Right cardiac atrium (tissue), 5 donors: ENCODE results near the gene AOPEP. TPM values are rescaled to one million over a fixed set of nuclear protein-coding genes. Genes with fewer than 3 reads are reported as not detected.
A peak's percentile ranks its signal among the peaks of the same experiment; 100 is the strongest.

Experiments used
- ATAC-seq, 2 donors: fragments of 200-7000 bp; cut with Tn5 transposase; one replicate each; pipeline versions ENCODE4 v1.8.0 to v1.9.1; 2020; ENCODE audit warnings: moderate library complexity in 2 of 2, mild to moderate bottlenecking in 1 of 2
- DNase-seq, 3 donors: peaks; one replicate each; pipeline ENCODE4 v3.0.0-alpha.2; 2020
- H3K27ac ChIP-seq: one replicate; pipeline ENCODE4 v1.5.1; 2013; ENCODE audit warnings: mild to moderate bottlenecking, low read length, control low read depth, moderate library complexity
- H3K27me3 ChIP-seq: one replicate; pipeline ENCODE4 v1.6.1; 2013; ENCODE audit not compliant: control insufficient read depth, insufficient read depth
- H3K4me1 ChIP-seq: one replicate; pipeline ENCODE4 v1.6.1; 2013; ENCODE audit warnings: low read length; ENCODE audit not compliant: control insufficient read depth, insufficient read depth
- H3K4me3 ChIP-seq: one replicate; pipeline ENCODE4 v1.5.1; 2013; ENCODE audit warnings: low read length, control low read depth
- H3K9me3 ChIP-seq: one replicate; pipeline ENCODE4 v1.6.1; 2013; ENCODE audit warnings: low read length; ENCODE audit not compliant: control insufficient read depth
- WGBS: extraction: QIAGEN DNeasy Blood & Tissue Kit; methylation state at CpG from one replicate; pipeline ENCODE4 v1.1.7; 2013; 5-methylcytosine and 5-hydroxymethylcytosine counted together
- intact Hi-C, 4 donors: fragments of 100-400 bp; cut with DNase I; formaldehyde crosslinking; loops; one replicate each; pipeline versions ENCODE4 v1.11.0 to v1.14.0; 2022 to 2023
- polyA plus RNA-seq: library from polyadenylated mRNA; stranded (reverse); fragments of 200-250 nt; gene quantifications from one replicate; pipeline ENCODE4 v1.2.3, GENCODE V29; 2013
- total RNA-seq, 4 donors: library from RNA; stranded (reverse); fragmentation: NEBNext Ultra II Directional; extraction: Animal tissue kit (Norgen Biotek cat#: 25700); gene quantifications; one replicate each; pipeline ENCODE4 v1.2.1, GENCODE V29; 2021
- donor health status: healthy with polysubstance abuse.
- donor health status: DM: no; HTN: yes; CAD: no.
- donor health status: DM: no; HTN: no; CAD: no.
- donor health status: DM: no; HTN: yes; CAD: no; lungs with severe emphysema.
- donor health status: DM: yes; HTN: yes; CAD: no.

The AOPEP gene
- total and polyA plus RNA-seq, 5 donors = 124 to 170 (median 154) TPM

- H3K4me1 ChIP-seq = peaks cover 18% of the 10 kb centered on the region
- ATAC-seq (no peak), DNase-seq (no peak)
- no peak overlapping the region for H3K4me3 ChIP-seq
- no peak overlapping the region for H3K27ac ChIP-seq
- 73% methylated on average over 5 of the region's 5 CpGs for whole genome bisulfite sequencing
- intact Hi-C loops = loop anchor here in 1 of 4 donors (10.0 kb wide), 1 partner anchor 49 kb away; no protein-coding TSS in a partner anchor
- H3K27me3 ChIP-seq = no peaks in the 10 kb centered on the region
- no peaks in the 10 kb centered on the region for H3K9me3 ChIP-seq
Measured at GRCh38 chr9:95053611-95054570, 327.4 kb downstream of the AOPEP start.

GRCh38 chr9:95055334-95055850 is 328.9 kb downstream of the AOPEP start:
- Histone ChIP-seq H3K4me1 (peaks cover 19% of the 10 kb centered on the region), H3K4me3 (peak overlapping the region; percentile 4), H3K27me3 (no peaks in the 10 kb centered on the region), H3K27ac (peak overlapping the region; percentile 83), H3K9me3 (no peaks in the 10 kb centered on the region)
- DNase-seq (no peak), ATAC-seq (peak in 1 of 2 donors; percentile 23)
- 15% methylated on average over 6 of the region's 6 CpGs for WGBS
- intact Hi-C loops = loop anchor here in 1 of 4 donors (10.0 kb wide), 1 partner anchor 51 kb away; no protein-coding TSS in a partner anchor

- DNase-seq (peak in 1 of 3 donors; percentile 63), ATAC-seq (peak; percentile 60 to 73)
- peak overlapping the region; percentile 36 for H3K4me3 ChIP-seq
- no peaks in the 10 kb centered on the region for H3K27me3 ChIP-seq
- peaks cover 23% of the 10 kb centered on the region for H3K4me1 ChIP-seq
- peak overlapping the region; percentile 83 for H3K27ac ChIP-seq
- intact Hi-C loops = loop anchor here in 1 of 4 donors (10.0 kb wide), 1 partner anchor 51 kb away; no protein-coding TSS in a partner anchor
- no peaks in the 10 kb centered on the region for H3K9me3 ChIP-seq
- 30% methylated on average over 15 of the region's 15 CpGs for WGBS
Measured at GRCh38 chr9:95055851-95056551, 329.5 kb downstream of the AOPEP start.

GRCh38 chr9:95057101-95057500 is 330.6 kb downstream of the AOPEP start:
- Histone ChIP-seq H3K4me3 (peak overlapping the region; percentile 36), H3K9me3 (no peaks in the 10 kb centered on the region), H3K27ac (peak overlapping the region; percentile 1), H3K27me3 (no peaks in the 10 kb centered on the region), H3K4me1 (peaks cover 23% of the 10 kb centered on the region)
- intact Hi-C loops = loop anchor here in 1 of 4 donors (10.0 kb wide), 1 partner anchor 52 kb away; no protein-coding TSS in a partner anchor
- DNase-seq = no peak
- WGBS = 29% methylated on average over 10 of the region's 10 CpGs
- no peak for ATAC-seq

- Histone ChIP-seq H3K4me3 (no peak overlapping the region), H3K4me1 (peaks cover 30% of the 10 kb centered on the region), H3K9me3 (no peaks in the 10 kb centered on the region), H3K27ac (peak overlapping the region; percentile 53), H3K27me3 (no peaks in the 10 kb centered on the region)
- no peak for DNase-seq
- 60% methylated on average over 7 of the region's 7 CpGs for whole genome bisulfite sequencing
- no peak for ATAC-seq
- intact Hi-C loops = loop anchor here in 2 of 4 donors (2.0 to 10.0 kb wide), 2 partner anchors 15 to 53 kb away; no protein-coding TSS in a partner anchor
Measured at GRCh38 chr9:95058121-95058785, 331.8 kb downstream of the AOPEP start.

GRCh38 chr9:95058795-95059386 is 332.4 kb downstream of the AOPEP start:
- H3K4me3 ChIP-seq = no peak overlapping the region
- H3K27ac ChIP-seq = no peak overlapping the region
- 64% methylated on average over 7 of the region's 7 CpGs for WGBS
- ATAC-seq (no peak), DNase-seq (no peak)
- no peaks in the 10 kb centered on the region for H3K27me3 ChIP-seq
- peaks cover 30% of the 10 kb centered on the region for H3K4me1 ChIP-seq
- no peaks in the 10 kb centered on the region for H3K9me3 ChIP-seq
- intact Hi-C loops = loop anchor here in 2 of 4 donors (2.0 to 10.0 kb wide), 2 partner anchors 14 to 54 kb away; no protein-coding TSS in a partner anchor

GRCh38 chr9:95060234-95060633 is 333.7 kb downstream of the AOPEP start:
- Histone ChIP-seq H3K4me3 (no peak overlapping the region), H3K4me1 (peaks cover 32% of the 10 kb centered on the region), H3K27me3 (no peaks in the 10 kb centered on the region), H3K9me3 (no peaks in the 10 kb centered on the region), H3K27ac (no peak overlapping the region)
- ATAC-seq = no peak
- intact Hi-C loops = no loop called here
- 30% methylated on average over 5 of the region's 5 CpGs for WGBS
- DNase-seq = no peak

- 67% methylated on average over 2 of the region's 2 CpGs for WGBS
Measured at GRCh38 chr9:95060916-95061315, 334.4 kb downstream of the AOPEP start.

GRCh38 chr9:95061916-95062595 is 335.6 kb downstream of the AOPEP start:
- ATAC-seq (no peak), DNase-seq (no peak)
- Histone ChIP-seq H3K4me3 (no peak overlapping the region), H3K27me3 (no peaks in the 10 kb centered on the region), H3K27ac (peak overlapping the region; percentile 32), H3K9me3 (no peaks in the 10 kb centered on the region), H3K4me1 (peaks cover 27% of the 10 kb centered on the region)
- WGBS = 53% methylated on average over 13 of the region's 13 CpGs
- intact Hi-C loops = no loop called here

More at GRCh38 chr9:95060916-95061315, 334.4 kb downstream of the AOPEP start:
- intact Hi-C loops = no loop called here
- no peak overlapping the region for H3K4me3 ChIP-seq
- H3K27ac ChIP-seq = no peak overlapping the region
- no peaks in the 10 kb centered on the region for H3K9me3 ChIP-seq
- no peak for DNase-seq
- H3K4me1 ChIP-seq = peaks cover 34% of the 10 kb centered on the region
- no peaks in the 10 kb centered on the region for H3K27me3 ChIP-seq
- no peak for ATAC-seq
